Sigmoid colon (tissue), 4 donors: ENCODE data around the gene PARD3.
A peak's percentile ranks its signal among the peaks of the same experiment; 100 is the strongest.

Source experiments
- POLR2A ChIP-seq, 2 donors: fragments of 450-650 bp; IDR thresholded peaks; one replicate each; pipeline ENCODE4 v1.6.1; 2016; ENCODE audit warnings: antibody characterized with exemption in 2 of 2, mild to moderate bottlenecking in 2 of 2, moderate library complexity in 2 of 2
- POLR2AphosphoS5 ChIP-seq, 4 donors: sonication (generic); formaldehyde crosslinking; IDR thresholded peaks; one replicate each; pipeline ENCODE4 v1.6.1; 2017; ENCODE audit warnings: antibody characterized with exemption in 4 of 4
- TF ChIP-seq, protein P1 (sequence below), 4 experiments: fragments of 450-650 bp in 3 of 4; fragments of 200-600 bp in 1 of 4; IDR thresholded peaks; one replicate each; pipeline ENCODE4 v1.5.1; 2016 to 2019; ENCODE audit warnings: antibody characterized with exemption in 4 of 4, mild to moderate bottlenecking in 3 of 4, moderate library complexity in 2 of 4

DNA sequence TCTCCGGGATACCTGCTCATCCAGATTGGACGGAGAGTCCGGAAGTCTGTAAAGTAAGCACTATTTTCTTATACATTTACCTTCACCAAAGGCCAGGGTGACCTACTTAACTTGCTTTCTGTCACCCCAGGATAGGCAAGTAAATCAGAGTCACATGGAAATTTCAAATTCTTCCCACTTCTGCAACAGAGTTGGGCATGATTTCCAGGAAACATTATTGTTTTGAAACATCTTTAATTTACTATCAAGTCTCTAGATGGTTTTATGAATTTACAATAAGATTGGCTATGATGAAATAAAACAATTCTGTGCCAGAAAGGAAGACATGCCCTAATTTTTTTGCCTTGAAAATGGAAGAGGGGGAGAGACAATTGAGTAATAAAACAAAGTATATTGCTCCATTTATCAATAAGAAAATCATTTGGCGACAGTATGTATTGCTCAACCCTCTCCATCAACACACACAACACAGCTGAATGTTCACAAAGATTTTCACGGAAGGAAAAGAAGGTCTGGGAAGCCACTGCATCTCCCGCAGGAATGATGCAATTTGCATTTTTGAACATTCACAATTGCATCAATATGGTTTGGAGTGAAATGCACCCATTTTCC, 702.8 kb downstream of the PARD3 start:
- TF ChIP-seq POLR2A (IDR thresholded peaks at IDR 0.05) (no peak), POLR2AphosphoS5 (IDR thresholded peaks at IDR 0.05) (peak; percentile 41 to 62 (median 53))
- TF ChIP-seq, protein P1, sequence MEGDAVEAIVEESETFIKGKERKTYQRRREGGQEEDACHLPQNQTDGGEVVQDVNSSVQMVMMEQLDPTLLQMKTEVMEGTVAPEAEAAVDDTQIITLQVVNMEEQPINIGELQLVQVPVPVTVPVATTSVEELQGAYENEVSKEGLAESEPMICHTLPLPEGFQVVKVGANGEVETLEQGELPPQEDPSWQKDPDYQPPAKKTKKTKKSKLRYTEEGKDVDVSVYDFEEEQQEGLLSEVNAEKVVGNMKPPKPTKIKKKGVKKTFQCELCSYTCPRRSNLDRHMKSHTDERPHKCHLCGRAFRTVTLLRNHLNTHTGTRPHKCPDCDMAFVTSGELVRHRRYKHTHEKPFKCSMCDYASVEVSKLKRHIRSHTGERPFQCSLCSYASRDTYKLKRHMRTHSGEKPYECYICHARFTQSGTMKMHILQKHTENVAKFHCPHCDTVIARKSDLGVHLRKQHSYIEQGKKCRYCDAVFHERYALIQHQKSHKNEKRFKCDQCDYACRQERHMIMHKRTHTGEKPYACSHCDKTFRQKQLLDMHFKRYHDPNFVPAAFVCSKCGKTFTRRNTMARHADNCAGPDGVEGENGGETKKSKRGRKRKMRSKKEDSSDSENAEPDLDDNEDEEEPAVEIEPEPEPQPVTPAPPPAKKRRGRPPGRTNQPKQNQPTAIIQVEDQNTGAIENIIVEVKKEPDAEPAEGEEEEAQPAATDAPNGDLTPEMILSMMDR (IDR thresholded peaks at IDR 0.05): no peak
